GM23338 (cell line): ENCODE data around the gene TJP2. TPM values are rescaled to one million over a fixed set of nuclear protein-coding genes. Genes with fewer than 3 reads are reported as not detected.

ENCODE experiments used
- ATAC-seq: fragments of 200-7000 bp; cut with Tn5 transposase; 3 replicates; pipeline ENCODE4 v1.9.1; 2020
- DNase-seq: peaks from one replicate; pipeline ENCODE4 v3.0.0-alpha.2; 2015; ENCODE audit warnings: low spot score
- H2AFZ ChIP-seq: fragments of 200-600 bp; sonication (generic); 2 replicates; pipeline ENCODE4 v1.8.0; 2016; ENCODE audit warnings: antibody characterized with exemption, mild to moderate bottlenecking, moderate library complexity
- H3F3A ChIP-seq: fragments of 200-600 bp; sonication (generic); replicated peaks from 2 replicates; pipeline ENCODE4 v1.8.0; 2017; ENCODE audit warnings: antibody characterized with exemption, mixed run types, low read depth
- H3K27ac ChIP-seq: fragments of 200-600 bp; sonication (generic); 2 replicates; pipeline ENCODE4 v1.6.1; 2016; ENCODE audit warnings: low read depth
- H3K27me3 ChIP-seq: fragments of 200-600 bp; sonication (generic); 2 replicates; pipeline ENCODE4 v1.8.0; 2016; ENCODE audit warnings: mild to moderate bottlenecking, mixed run types, moderate library complexity; ENCODE audit not compliant: insufficient read depth
- H3K36me3 ChIP-seq: fragments of 200-600 bp; sonication (generic); 2 replicates; pipeline ENCODE4 v1.8.0; 2016; ENCODE audit warnings: mild to moderate bottlenecking; ENCODE audit not compliant: insufficient read depth
- H3K4me1 ChIP-seq: fragments of 200-600 bp; sonication (generic); 2 replicates; pipeline ENCODE4 v1.8.0; 2016; ENCODE audit warnings: mild to moderate bottlenecking, moderate library complexity; ENCODE audit not compliant: insufficient read depth
- H3K4me2 ChIP-seq: fragments of 200-600 bp; sonication (generic); 2 replicates; pipeline ENCODE4 v1.7.1; 2017; ENCODE audit warnings: mixed run types
- H3K4me3 ChIP-seq: fragments of 200-600 bp; sonication (generic); 2 replicates; pipeline ENCODE4 v1.6.1; 2016; ENCODE audit warnings: mixed run types
- H3K79me2 ChIP-seq: fragments of 200-600 bp; sonication (generic); replicated peaks from 2 replicates; pipeline ENCODE4 v1.8.0; 2017; ENCODE audit warnings: mild to moderate bottlenecking; ENCODE audit not compliant: insufficient read depth
- H3K9me2 ChIP-seq: fragments of 200-600 bp; sonication (generic); 2 replicates; pipeline ENCODE4 v1.8.0; 2017; ENCODE audit not compliant: insufficient read depth
- H4K20me1 ChIP-seq: fragments of 200-600 bp; sonication (generic); replicated peaks from 2 replicates; pipeline ENCODE4 v1.8.0; 2017; ENCODE audit warnings: mild to moderate bottlenecking; ENCODE audit not compliant: insufficient read depth
- H3K27ac Mint-ChIP-seq: 2 replicates; pipeline ENCODE4 v1.8.0; 2020; ENCODE audit warnings: inconsistent platforms, mild to moderate bottlenecking, moderate library complexity, mixed read lengths
- H3K27me3 Mint-ChIP-seq: 3 replicates; pipeline ENCODE4 v1.8.0; 2022; ENCODE audit warnings: low read depth, mild to moderate bottlenecking, moderate library complexity, mixed read lengths, inconsistent platforms; ENCODE audit not compliant: insufficient read depth, poor library complexity
- H3K36me3 Mint-ChIP-seq: 3 replicates; pipeline ENCODE4 v1.8.0; 2021; ENCODE audit warnings: low read depth, mild to moderate bottlenecking, inconsistent platforms, moderate library complexity, mixed read lengths
- H3K4me1 Mint-ChIP-seq: 3 replicates; pipeline ENCODE4 v1.8.0; 2020; ENCODE audit warnings: mild to moderate bottlenecking, inconsistent platforms, mixed read lengths
- H3K4me3 Mint-ChIP-seq: 3 replicates; pipeline ENCODE4 v1.8.0; 2021; ENCODE audit warnings: moderate library complexity, mild to moderate bottlenecking, inconsistent platforms, mixed read lengths
- H3K9me3 Mint-ChIP-seq: 3 replicates; pipeline ENCODE4 v1.8.0; 2020; ENCODE audit warnings: moderate library complexity, mild to moderate bottlenecking, inconsistent platforms, mixed read lengths
- CREB1 ChIP-seq: fragments of 250-450 bp; sonication (Bioruptor Pico); IDR thresholded peaks from 2 replicates; pipeline ENCODE4 v1.5.0; 2020; ENCODE audit warnings: low read depth, mild to moderate bottlenecking, moderate library complexity
- EZH2 ChIP-seq: fragments of 200-600 bp; sonication (generic); IDR thresholded peaks from one replicate; pipeline ENCODE4 v1.8.0; 2017; ENCODE audit warnings: antibody characterized with exemption, mild to moderate bottlenecking, low read depth; ENCODE audit not compliant: unreplicated experiment
- EZH2phosphoT487 ChIP-seq: fragments of 200-600 bp; sonication (generic); IDR thresholded peaks from one replicate; pipeline ENCODE4 v1.8.1; 2018; ENCODE audit warnings: antibody characterized with exemption; ENCODE audit not compliant: unreplicated experiment
- JUNB ChIP-seq: IDR thresholded peaks from one replicate; pipeline ENCODE4 v1.6.1; 2016; ENCODE audit warnings: antibody characterized with exemption; ENCODE audit not compliant: unreplicated experiment
- NANOG ChIP-seq: IDR thresholded peaks from 2 replicates; pipeline ENCODE4 v1.6.1; 2016; ENCODE audit warnings: antibody characterized with exemption, borderline replicate concordance
- POLR2AphosphoS5 ChIP-seq: IDR thresholded peaks from 2 replicates; pipeline ENCODE4 v1.6.1; 2016; ENCODE audit warnings: antibody characterized with exemption, low read depth
- STAT1 ChIP-seq: IDR thresholded peaks from one replicate; pipeline ENCODE4 v1.6.1; 2016; ENCODE audit warnings: antibody characterized with exemption; ENCODE audit not compliant: unreplicated experiment
- ZNF114 ChIP-seq: fragments of 250-450 bp; sonication (Bioruptor Pico); IDR thresholded peaks from 2 replicates; pipeline ENCODE4 v1.5.0; 2020; ENCODE audit warnings: mild to moderate bottlenecking, moderate library complexity
- ZNF331 ChIP-seq: fragments of 250-450 bp; sonication (Bioruptor Pico); IDR thresholded peaks from 2 replicates; pipeline ENCODE4 v1.5.0; 2020; ENCODE audit warnings: low read depth, mild to moderate bottlenecking, moderate library complexity
- polyA plus RNA-seq: library from polyadenylated mRNA; unstranded; fragments of >200 nt; fragmentation: Nextera tagmentation; extraction: Ambion mirVana; gene quantifications from 2 replicates; pipeline ENCODE4 v1.2.1, GENCODE V29; 2016
- total RNA-seq: library from RNA; depleted of rRNA; stranded (reverse); fragments of >200 nt; shearing (Covaris generic); gene quantifications from 2 replicates; pipeline ENCODE4 v1.2.3, GENCODE V29; 2014
- TF ChIP-seq, protein P1 (sequence below), 2 experiments: fragments of 200-600 bp in 1 of 2; sonication (generic) in 1 of 2; conservative IDR thresholded peaks; 2 replicates each; pipeline versions ENCODE4 v1.5.1 to v1.6.1; 2016 to 2017; ENCODE audit warnings: antibody characterized with exemption in 2 of 2, low read depth in 2 of 2, mild to moderate bottlenecking in 2 of 2, moderate library complexity in 1 of 2
- TF ChIP-seq, protein P2 (sequence below): fragments of 250-450 bp; sonication (Bioruptor Pico); IDR thresholded peaks from 2 replicates; pipeline ENCODE4 v1.5.0; 2020; ENCODE audit warnings: mild to moderate bottlenecking, moderate library complexity
- TF ChIP-seq, protein P3 (sequence below): IDR thresholded peaks from one replicate; pipeline ENCODE4 v1.6.1; 2018; ENCODE audit warnings: antibody characterized with exemption; ENCODE audit not compliant: unreplicated experiment
- TF ChIP-seq, protein P4 (sequence below): IDR thresholded peaks from 2 replicates; pipeline ENCODE4 v1.6.1; 2016; ENCODE audit warnings: antibody characterized with exemption

Gene TJP2
- total and polyA plus RNA-seq, 2 experiments from 2014 or later = 37.6 to 234 TPM

DNA sequence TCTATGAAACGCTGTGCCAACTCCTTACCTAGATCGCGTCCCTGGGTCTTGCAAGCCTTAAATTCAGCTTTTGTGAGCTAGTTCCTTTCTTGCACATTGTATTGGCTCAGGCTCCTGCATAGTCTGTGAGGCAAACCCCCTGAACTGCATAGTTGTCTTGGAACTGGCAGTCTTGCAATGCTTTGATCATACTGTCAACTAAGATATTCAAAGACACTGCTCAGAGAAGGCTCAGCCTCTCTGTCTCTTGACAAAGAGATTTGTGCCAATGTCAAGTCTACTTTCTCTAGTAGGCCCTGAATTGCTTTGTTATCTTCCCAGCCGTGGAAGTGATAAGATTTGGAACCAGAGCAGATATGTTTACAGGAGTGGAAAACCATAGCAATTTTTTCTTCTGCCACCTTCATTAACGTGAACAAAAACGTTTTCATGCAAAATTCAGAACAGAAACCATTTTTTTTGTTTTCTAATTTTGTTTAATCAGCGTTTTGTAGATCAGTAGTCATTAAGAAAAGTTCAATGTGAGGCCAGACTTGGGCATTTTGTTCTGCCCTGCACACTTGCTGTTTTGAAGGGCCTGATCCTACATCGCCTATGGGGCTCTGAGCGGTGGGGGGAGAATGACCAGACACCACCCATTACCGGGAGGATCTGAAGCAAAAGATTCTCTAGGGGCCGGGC, 123.4 kb downstream of the TJP2 start:
- Mint-ChIP-seq H3K4me1 (no peaks in the 10 kb centered on the region), H3K27ac (no peak overlapping the region), H3K4me3 (no peak overlapping the region), H3K36me3 (no peaks in the 10 kb centered on the region), H3K27me3 (peaks cover 4% of the 10 kb centered on the region), H3K9me3 (no peaks in the 10 kb centered on the region)
- peak overlapping the region; percentile 72; the same call in 1 of the 2 replicates for H2AFZ ChIP-seq
- H3K27ac ChIP-seq = no peak overlapping the region
- TF ChIP-seq JUNB = no peak
- TF ChIP-seq, protein P1, sequence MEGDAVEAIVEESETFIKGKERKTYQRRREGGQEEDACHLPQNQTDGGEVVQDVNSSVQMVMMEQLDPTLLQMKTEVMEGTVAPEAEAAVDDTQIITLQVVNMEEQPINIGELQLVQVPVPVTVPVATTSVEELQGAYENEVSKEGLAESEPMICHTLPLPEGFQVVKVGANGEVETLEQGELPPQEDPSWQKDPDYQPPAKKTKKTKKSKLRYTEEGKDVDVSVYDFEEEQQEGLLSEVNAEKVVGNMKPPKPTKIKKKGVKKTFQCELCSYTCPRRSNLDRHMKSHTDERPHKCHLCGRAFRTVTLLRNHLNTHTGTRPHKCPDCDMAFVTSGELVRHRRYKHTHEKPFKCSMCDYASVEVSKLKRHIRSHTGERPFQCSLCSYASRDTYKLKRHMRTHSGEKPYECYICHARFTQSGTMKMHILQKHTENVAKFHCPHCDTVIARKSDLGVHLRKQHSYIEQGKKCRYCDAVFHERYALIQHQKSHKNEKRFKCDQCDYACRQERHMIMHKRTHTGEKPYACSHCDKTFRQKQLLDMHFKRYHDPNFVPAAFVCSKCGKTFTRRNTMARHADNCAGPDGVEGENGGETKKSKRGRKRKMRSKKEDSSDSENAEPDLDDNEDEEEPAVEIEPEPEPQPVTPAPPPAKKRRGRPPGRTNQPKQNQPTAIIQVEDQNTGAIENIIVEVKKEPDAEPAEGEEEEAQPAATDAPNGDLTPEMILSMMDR (conservative IDR thresholded peaks at IDR 0.05; ENCODE audit: low read depth in 2 of 2) = no peak
- TF ChIP-seq EZH2phosphoT487 = no peak
- TF ChIP-seq STAT1 = no peak
- TF ChIP-seq EZH2 = no peak
- TF ChIP-seq POLR2AphosphoS5 = no peak
- TF ChIP-seq, protein P2, sequence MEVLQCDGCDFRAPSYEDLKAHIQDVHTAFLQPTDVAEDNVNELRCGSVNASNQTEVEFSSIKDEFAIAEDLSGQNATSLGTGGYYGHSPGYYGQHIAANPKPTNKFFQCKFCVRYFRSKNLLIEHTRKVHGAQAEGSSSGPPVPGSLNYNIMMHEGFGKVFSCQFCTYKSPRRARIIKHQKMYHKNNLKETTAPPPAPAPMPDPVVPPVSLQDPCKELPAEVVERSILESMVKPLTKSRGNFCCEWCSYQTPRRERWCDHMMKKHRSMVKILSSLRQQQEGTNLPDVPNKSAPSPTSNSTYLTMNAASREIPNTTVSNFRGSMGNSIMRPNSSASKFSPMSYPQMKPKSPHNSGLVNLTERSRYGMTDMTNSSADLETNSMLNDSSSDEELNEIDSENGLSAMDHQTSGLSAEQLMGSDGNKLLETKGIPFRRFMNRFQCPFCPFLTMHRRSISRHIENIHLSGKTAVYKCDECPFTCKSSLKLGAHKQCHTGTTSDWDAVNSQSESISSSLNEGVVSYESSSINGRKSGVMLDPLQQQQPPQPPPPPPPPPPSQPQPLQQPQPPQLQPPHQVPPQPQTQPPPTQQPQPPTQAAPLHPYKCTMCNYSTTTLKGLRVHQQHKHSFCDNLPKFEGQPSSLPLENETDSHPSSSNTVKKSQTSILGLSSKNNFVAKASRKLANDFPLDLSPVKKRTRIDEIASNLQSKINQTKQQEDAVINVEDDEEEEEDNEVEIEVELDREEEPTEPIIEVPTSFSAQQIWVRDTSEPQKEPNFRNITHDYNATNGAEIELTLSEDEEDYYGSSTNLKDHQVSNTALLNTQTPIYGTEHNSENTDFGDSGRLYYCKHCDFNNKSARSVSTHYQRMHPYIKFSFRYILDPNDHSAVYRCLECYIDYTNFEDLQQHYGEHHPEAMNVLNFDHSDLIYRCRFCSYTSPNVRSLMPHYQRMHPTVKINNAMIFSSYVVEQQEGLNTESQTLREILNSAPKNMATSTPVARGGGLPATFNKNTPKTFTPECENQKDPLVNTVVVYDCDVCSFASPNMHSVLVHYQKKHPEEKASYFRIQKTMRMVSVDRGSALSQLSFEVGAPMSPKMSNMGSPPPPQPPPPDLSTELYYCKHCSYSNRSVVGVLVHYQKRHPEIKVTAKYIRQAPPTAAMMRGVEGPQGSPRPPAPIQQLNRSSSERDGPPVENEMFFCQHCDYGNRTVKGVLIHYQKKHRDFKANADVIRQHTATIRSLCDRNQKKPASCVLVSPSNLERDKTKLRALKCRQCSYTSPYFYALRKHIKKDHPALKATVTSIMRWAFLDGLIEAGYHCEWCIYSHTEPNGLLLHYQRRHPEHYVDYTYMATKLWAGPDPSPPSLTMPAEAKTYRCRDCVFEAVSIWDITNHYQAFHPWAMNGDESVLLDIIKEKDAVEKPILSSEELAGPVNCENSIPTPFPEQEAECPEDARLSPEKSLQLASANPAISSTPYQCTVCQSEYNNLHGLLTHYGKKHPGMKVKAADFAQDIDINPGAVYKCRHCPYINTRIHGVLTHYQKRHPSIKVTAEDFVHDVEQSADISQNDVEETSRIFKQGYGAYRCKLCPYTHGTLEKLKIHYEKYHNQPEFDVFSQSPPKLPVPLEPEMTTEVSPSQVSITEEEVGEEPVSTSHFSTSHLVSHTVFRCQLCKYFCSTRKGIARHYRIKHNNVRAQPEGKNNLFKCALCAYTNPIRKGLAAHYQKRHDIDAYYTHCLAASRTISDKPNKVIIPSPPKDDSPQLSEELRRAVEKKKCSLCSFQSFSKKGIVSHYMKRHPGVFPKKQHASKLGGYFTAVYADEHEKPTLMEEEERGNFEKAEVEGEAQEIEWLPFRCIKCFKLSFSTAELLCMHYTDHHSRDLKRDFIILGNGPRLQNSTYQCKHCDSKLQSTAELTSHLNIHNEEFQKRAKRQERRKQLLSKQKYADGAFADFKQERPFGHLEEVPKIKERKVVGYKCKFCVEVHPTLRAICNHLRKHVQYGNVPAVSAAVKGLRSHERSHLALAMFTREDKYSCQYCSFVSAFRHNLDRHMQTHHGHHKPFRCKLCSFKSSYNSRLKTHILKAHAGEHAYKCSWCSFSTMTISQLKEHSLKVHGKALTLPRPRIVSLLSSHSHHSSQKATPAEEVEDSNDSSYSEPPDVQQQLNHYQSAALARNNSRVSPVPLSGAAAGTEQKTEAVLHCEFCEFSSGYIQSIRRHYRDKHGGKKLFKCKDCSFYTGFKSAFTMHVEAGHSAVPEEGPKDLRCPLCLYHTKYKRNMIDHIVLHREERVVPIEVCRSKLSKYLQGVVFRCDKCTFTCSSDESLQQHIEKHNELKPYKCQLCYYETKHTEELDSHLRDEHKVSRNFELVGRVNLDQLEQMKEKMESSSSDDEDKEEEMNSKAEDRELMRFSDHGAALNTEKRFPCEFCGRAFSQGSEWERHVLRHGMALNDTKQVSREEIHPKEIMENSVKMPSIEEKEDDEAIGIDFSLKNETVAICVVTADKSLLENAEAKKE = no peak
- TF ChIP-seq, protein P3, sequence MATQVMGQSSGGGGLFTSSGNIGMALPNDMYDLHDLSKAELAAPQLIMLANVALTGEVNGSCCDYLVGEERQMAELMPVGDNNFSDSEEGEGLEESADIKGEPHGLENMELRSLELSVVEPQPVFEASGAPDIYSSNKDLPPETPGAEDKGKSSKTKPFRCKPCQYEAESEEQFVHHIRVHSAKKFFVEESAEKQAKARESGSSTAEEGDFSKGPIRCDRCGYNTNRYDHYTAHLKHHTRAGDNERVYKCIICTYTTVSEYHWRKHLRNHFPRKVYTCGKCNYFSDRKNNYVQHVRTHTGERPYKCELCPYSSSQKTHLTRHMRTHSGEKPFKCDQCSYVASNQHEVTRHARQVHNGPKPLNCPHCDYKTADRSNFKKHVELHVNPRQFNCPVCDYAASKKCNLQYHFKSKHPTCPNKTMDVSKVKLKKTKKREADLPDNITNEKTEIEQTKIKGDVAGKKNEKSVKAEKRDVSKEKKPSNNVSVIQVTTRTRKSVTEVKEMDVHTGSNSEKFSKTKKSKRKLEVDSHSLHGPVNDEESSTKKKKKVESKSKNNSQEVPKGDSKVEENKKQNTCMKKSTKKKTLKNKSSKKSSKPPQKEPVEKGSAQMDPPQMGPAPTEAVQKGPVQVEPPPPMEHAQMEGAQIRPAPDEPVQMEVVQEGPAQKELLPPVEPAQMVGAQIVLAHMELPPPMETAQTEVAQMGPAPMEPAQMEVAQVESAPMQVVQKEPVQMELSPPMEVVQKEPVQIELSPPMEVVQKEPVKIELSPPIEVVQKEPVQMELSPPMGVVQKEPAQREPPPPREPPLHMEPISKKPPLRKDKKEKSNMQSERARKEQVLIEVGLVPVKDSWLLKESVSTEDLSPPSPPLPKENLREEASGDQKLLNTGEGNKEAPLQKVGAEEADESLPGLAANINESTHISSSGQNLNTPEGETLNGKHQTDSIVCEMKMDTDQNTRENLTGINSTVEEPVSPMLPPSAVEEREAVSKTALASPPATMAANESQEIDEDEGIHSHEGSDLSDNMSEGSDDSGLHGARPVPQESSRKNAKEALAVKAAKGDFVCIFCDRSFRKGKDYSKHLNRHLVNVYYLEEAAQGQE = no peak
- TF ChIP-seq, protein P4, sequence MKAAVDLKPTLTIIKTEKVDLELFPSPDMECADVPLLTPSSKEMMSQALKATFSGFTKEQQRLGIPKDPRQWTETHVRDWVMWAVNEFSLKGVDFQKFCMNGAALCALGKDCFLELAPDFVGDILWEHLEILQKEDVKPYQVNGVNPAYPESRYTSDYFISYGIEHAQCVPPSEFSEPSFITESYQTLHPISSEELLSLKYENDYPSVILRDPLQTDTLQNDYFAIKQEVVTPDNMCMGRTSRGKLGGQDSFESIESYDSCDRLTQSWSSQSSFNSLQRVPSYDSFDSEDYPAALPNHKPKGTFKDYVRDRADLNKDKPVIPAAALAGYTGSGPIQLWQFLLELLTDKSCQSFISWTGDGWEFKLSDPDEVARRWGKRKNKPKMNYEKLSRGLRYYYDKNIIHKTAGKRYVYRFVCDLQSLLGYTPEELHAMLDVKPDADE = no peak
- TF ChIP-seq ZNF331 = no peak
- no peak for TF ChIP-seq NANOG
- TF ChIP-seq ZNF114 (CRISPR knock-in tag) = no peak
- no peak for TF ChIP-seq CREB1 (CRISPR knock-in tag)
- H4K20me1 ChIP-seq = no peaks in the 10 kb centered on the region
- ATAC-seq (no peak), DNase-seq (no peak)
- H3K4me1 ChIP-seq = no peaks in the 10 kb centered on the region
- no peaks in the 10 kb centered on the region; the same call in 1 of the 2 replicates for H3K36me3 ChIP-seq
- no peak overlapping the region for H3K4me3 ChIP-seq
- H3K9me2 ChIP-seq = no peaks in the 10 kb centered on the region
- H3K27me3 ChIP-seq = no peaks in the 10 kb centered on the region
- H3K4me2 ChIP-seq = no peak overlapping the region
- H3F3A ChIP-seq = no peaks in the 10 kb centered on the region
- no peaks in the 10 kb centered on the region for H3K79me2 ChIP-seq
